ENCODE data around the gene RRAGC. TPM values are rescaled to one million over a fixed set of nuclear protein-coding genes. Genes with fewer than 3 reads are reported as not detected.
A peak's percentile ranks its signal among the peaks of the same experiment; 100 is the strongest.

RRAGC gene
- total and polyA plus RNA-seq, 7 donors: 11.6 to 29.3 (median 15.7) TPM

DNA sequence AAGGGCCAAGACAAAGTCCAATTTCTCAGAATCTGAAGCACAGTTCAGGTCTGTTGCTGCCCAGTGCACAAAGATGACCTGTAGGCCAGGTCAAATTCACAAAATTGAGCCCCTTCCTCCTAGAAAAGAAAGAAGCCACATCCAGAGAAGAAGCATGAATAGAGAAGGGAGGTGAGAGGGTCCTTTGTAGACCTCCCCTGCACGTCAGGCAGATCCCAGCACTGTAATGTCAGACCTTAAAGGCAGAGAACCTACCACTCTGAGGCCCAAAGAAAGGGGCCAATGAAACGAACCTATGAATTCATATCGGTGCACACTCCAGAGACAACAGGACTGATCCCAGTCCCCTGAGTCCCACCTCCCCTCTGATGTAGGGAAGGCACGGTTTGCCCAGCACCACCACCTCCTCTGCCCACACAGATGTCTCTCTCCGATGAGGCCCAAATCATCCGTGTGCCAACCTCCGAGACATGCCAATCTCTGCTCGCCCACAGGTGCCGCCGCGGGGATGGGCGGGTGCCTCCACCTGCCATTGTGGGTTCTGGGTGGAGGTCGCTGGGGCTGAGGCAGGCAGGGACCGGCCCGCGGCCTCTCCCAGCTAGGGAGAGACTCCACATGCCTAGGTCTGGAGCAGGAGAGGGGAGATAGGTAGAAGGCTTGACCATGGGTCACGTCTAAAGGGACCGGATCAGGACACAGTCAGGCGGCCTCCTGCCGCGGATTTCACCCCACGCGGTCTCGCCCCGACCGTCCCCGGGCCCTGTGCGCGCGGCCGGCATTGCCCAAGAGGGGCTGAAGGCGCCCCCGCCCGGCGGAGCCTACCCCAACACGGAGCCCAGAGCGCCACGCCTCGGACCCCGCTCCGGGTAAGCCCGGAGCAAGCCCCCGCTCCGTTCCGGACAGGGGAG is 42.1 kb downstream of the RRAGC start:
- TF ChIP-seq, protein P1, sequence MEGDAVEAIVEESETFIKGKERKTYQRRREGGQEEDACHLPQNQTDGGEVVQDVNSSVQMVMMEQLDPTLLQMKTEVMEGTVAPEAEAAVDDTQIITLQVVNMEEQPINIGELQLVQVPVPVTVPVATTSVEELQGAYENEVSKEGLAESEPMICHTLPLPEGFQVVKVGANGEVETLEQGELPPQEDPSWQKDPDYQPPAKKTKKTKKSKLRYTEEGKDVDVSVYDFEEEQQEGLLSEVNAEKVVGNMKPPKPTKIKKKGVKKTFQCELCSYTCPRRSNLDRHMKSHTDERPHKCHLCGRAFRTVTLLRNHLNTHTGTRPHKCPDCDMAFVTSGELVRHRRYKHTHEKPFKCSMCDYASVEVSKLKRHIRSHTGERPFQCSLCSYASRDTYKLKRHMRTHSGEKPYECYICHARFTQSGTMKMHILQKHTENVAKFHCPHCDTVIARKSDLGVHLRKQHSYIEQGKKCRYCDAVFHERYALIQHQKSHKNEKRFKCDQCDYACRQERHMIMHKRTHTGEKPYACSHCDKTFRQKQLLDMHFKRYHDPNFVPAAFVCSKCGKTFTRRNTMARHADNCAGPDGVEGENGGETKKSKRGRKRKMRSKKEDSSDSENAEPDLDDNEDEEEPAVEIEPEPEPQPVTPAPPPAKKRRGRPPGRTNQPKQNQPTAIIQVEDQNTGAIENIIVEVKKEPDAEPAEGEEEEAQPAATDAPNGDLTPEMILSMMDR (IDR thresholded peaks at IDR 0.05): no peak
- 34 to 38% (median 37%) methylated on average over 38 to 45 of the region's 45 CpGs for WGBS, 3 donors

GRCh38 chr1:38815903-38816627 is 43.5 kb downstream of the RRAGC start:
- no peaks in the 10 kb centered on the region for H3K36me3 ChIP-seq (ENCODE audit: insufficient read depth in 1 of 2, low read depth in 1 of 2)
- no peak for DNase-seq
- intact Hi-C loops (cut with DNase I): loop anchor here in 1 of 2 donors (5.0 kb wide), 1 partner anchor 774 kb away; no protein-coding TSS in a partner anchor
- no peak overlapping the region for H3K27ac ChIP-seq
- WGBS, 3 donors: 16 to 25% (median 21%) methylated on average over 29 to 36 of the region's 36 CpGs
- no peak overlapping the region for H3K4me3 ChIP-seq
- TF ChIP-seq, protein P1 (IDR thresholded peaks at IDR 0.05): no peak
- H3K9me3 ChIP-seq: no peaks in the 10 kb centered on the region
- peaks cover 5% of the 10 kb centered on the region for H3K4me1 ChIP-seq
- H3K27me3 ChIP-seq (ENCODE audit: insufficient read depth in 3 of 3, low read length in 2 of 3): peaks cover 0 to 83% (median 14%) of the 10 kb centered on the region in 3 donors
- no peak for ATAC-seq

More for the DNA sequence above, 42.1 kb downstream of the RRAGC start:
- no peak overlapping the region for H3K27ac ChIP-seq
- no peaks in the 10 kb centered on the region for H3K36me3 ChIP-seq (ENCODE audit: insufficient read depth in 1 of 2, low read depth in 1 of 2)
- H3K4me1 ChIP-seq: peaks cover 5% of the 10 kb centered on the region
- intact Hi-C loops (cut with DNase I): loop anchor here in 1 of 2 donors (5.0 kb wide), 1 partner anchor 775 kb away; no protein-coding TSS in a partner anchor
- ATAC-seq (peak in 2 of 4 donors; percentile 7 to 19), DNase-seq (no peak)
- peak overlapping the region; percentile 48 for H3K4me3 ChIP-seq
- peaks cover 0 to 81% (median 14%) of the 10 kb centered on the region in 3 donors for H3K27me3 ChIP-seq (ENCODE audit: insufficient read depth in 3 of 3, low read length in 2 of 3)
- H3K9me3 ChIP-seq: no peaks in the 10 kb centered on the region

- ATAC-seq: no peak
- TF ChIP-seq, protein P1 (IDR thresholded peaks at IDR 0.05): no peak
- Histone ChIP-seq H3K4me1 (peaks cover 5% of the 10 kb centered on the region), H3K4me3 (no peak overlapping the region), H3K27ac (no peak overlapping the region), H3K9me3 (no peaks in the 10 kb centered on the region), H3K27me3 (ENCODE audit: insufficient read depth in 3 of 3, low read length in 2 of 3) (peaks cover 0 to 89% (median 14%) of the 10 kb centered on the region in 3 donors), H3K36me3 (ENCODE audit: insufficient read depth in 1 of 2, low read depth in 1 of 2) (no peaks in the 10 kb centered on the region)
- DNase-seq: no peak
- WGBS, 3 donors: 80 to 89% (median 82%) methylated on average over 1 of the region's 1 CpG
- intact Hi-C loops (cut with DNase I): loop anchor here in 1 of 2 donors (5.0 kb wide), 1 partner anchor 773 kb away; no protein-coding TSS in a partner anchor
Observed at GRCh38 chr1:38814984-38815464, 44.5 kb downstream of the RRAGC start.

- peaks cover 0 to 89% (median 14%) of the 10 kb centered on the region in 3 donors for H3K27me3 ChIP-seq (ENCODE audit: insufficient read depth in 3 of 3, low read length in 2 of 3)
- peaks cover 5% of the 10 kb centered on the region for H3K4me1 ChIP-seq
- no peak for ATAC-seq
- no peaks in the 10 kb centered on the region for H3K36me3 ChIP-seq (ENCODE audit: insufficient read depth in 1 of 2, low read depth in 1 of 2)
- intact Hi-C loops (cut with DNase I): no loop called here
- DNase-seq: no peak
- WGBS, 3 donors: 52 to 65% (median 52%) methylated on average over 7 of the region's 7 CpGs
- H3K9me3 ChIP-seq: no peaks in the 10 kb centered on the region
- H3K27ac ChIP-seq: no peak overlapping the region
- no peak overlapping the region for H3K4me3 ChIP-seq
- TF ChIP-seq, protein P1 (IDR thresholded peaks at IDR 0.05): no peak
Observed at GRCh38 chr1:38814444-38814983, 45.1 kb downstream of the RRAGC start.
